Measurements from ENCODE around the gene NSMCE1.

DNA sequence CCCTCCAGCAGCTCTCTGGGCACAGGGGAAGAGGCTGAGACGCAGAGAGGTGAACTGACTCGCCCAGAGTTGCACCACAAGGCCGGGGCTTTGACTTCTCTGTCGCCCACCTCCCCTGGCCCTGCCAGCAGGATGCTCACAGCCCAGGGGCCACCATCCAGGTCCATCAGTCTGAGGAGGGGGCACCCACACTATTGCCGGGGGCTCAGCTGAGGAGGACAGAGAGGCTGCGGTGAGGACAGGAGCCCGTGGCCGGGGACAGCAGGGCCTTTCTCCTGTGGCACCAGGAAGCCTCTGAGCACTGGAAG, 32.7 kb downstream of the NSMCE1 start:
- TF ChIP-seq, protein P1, sequence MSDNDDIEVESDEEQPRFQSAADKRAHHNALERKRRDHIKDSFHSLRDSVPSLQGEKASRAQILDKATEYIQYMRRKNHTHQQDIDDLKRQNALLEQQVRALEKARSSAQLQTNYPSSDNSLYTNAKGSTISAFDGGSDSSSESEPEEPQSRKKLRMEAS (IDR thresholded peaks at IDR 0.05): no peak
- TF ChIP-seq EGR1 (IDR thresholded peaks at IDR 0.05; ENCODE audit: low read depth in 2 of 2): no peak
- TF ChIP-seq SP1 (IDR thresholded peaks at IDR 0.05): no peak
- TF ChIP-seq, protein P2, sequence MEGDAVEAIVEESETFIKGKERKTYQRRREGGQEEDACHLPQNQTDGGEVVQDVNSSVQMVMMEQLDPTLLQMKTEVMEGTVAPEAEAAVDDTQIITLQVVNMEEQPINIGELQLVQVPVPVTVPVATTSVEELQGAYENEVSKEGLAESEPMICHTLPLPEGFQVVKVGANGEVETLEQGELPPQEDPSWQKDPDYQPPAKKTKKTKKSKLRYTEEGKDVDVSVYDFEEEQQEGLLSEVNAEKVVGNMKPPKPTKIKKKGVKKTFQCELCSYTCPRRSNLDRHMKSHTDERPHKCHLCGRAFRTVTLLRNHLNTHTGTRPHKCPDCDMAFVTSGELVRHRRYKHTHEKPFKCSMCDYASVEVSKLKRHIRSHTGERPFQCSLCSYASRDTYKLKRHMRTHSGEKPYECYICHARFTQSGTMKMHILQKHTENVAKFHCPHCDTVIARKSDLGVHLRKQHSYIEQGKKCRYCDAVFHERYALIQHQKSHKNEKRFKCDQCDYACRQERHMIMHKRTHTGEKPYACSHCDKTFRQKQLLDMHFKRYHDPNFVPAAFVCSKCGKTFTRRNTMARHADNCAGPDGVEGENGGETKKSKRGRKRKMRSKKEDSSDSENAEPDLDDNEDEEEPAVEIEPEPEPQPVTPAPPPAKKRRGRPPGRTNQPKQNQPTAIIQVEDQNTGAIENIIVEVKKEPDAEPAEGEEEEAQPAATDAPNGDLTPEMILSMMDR (IDR thresholded peaks at IDR 0.05; ENCODE audit: low read depth, low read length, missing input control): no peak
- no peak for TF ChIP-seq HNF4A (conservative IDR thresholded peaks at IDR 0.05)
- TF ChIP-seq GABPA (IDR thresholded peaks at IDR 0.05 in 1 of 2, conservative IDR thresholded peaks at IDR 0.05 in 1 of 2): no peak
- no peak for TF ChIP-seq NR2F2 (IDR thresholded peaks at IDR 0.05)
- TF ChIP-seq RAD21 (IDR thresholded peaks at IDR 0.05): no peak
- no peak for TF ChIP-seq RXRA (IDR thresholded peaks at IDR 0.05)
- TF ChIP-seq TAF1 (conservative IDR thresholded peaks at IDR 0.05): no peak
- TF ChIP-seq YY1 (IDR thresholded peaks at IDR 0.05): no peak
- TF ChIP-seq, protein P3, sequence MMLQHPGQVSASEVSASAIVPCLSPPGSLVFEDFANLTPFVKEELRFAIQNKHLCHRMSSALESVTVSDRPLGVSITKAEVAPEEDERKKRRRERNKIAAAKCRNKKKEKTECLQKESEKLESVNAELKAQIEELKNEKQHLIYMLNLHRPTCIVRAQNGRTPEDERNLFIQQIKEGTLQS (IDR thresholded peaks at IDR 0.05): no peak
- TF ChIP-seq FOXA1 (IDR thresholded peaks at IDR 0.05): no peak
- TF ChIP-seq, protein P4, sequence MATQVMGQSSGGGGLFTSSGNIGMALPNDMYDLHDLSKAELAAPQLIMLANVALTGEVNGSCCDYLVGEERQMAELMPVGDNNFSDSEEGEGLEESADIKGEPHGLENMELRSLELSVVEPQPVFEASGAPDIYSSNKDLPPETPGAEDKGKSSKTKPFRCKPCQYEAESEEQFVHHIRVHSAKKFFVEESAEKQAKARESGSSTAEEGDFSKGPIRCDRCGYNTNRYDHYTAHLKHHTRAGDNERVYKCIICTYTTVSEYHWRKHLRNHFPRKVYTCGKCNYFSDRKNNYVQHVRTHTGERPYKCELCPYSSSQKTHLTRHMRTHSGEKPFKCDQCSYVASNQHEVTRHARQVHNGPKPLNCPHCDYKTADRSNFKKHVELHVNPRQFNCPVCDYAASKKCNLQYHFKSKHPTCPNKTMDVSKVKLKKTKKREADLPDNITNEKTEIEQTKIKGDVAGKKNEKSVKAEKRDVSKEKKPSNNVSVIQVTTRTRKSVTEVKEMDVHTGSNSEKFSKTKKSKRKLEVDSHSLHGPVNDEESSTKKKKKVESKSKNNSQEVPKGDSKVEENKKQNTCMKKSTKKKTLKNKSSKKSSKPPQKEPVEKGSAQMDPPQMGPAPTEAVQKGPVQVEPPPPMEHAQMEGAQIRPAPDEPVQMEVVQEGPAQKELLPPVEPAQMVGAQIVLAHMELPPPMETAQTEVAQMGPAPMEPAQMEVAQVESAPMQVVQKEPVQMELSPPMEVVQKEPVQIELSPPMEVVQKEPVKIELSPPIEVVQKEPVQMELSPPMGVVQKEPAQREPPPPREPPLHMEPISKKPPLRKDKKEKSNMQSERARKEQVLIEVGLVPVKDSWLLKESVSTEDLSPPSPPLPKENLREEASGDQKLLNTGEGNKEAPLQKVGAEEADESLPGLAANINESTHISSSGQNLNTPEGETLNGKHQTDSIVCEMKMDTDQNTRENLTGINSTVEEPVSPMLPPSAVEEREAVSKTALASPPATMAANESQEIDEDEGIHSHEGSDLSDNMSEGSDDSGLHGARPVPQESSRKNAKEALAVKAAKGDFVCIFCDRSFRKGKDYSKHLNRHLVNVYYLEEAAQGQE (IDR thresholded peaks at IDR 0.05): no peak
